CD4-positive, alpha-beta T cell treated with Interleukin-4 for 4 hours (primary cell): ENCODE measurements around the gene RNASEH2B.

Experiments
- DNase-seq: peaks from one replicate; pipeline ENCODE4 v3.0.0-alpha.2; 2020

Gene RNASEH2B

GRCh38 chr13:50942630-50943311 lies 33.2 kb downstream of the RNASEH2B start:
- peak; percentile 8 for DNase-seq

GRCh38 chr13:50945669-50946068 lies 36.1 kb downstream of the RNASEH2B start:
- DNase-seq = no peak

DNA sequence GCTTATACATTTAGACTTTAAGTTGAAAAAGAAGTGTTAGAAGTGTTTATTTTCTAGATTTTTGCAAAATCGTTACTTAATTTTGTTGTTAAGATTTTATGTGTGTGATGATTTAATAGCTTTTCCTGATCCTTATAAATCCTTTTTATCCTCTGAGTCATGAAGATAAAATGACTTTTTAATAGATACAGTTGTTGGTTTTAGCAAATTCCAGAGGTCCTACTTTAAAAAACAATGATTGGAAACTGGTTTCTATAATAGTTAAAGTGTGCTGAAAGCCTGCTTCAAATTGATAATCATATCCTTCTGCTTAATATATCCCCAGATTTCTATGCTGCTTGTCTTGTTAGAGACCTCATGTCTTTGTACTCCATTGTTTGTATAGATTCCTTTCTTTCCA lies 39.0 kb downstream of the RNASEH2B start:
- no peak for DNase-seq

DNA sequence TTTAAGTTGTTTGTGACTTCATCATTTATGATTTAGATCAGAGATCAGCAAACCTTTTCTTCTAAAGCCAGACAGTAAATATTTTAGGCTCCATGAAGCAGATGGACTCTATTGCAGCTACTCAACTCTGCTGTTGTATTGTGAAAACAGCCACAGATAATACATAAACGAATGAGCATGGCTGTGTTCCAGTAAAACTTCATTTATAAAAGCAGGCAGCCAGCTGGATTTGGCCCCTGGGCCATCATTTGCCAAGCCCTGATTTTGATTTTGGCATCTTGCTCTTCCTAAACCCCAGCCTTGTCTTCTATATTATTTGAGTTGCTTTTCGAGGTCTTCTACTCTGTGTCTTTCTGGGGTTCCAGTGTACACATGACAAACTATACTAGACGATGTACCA lies 41.3 kb downstream of the RNASEH2B start:
- no peak for DNase-seq

DNA sequence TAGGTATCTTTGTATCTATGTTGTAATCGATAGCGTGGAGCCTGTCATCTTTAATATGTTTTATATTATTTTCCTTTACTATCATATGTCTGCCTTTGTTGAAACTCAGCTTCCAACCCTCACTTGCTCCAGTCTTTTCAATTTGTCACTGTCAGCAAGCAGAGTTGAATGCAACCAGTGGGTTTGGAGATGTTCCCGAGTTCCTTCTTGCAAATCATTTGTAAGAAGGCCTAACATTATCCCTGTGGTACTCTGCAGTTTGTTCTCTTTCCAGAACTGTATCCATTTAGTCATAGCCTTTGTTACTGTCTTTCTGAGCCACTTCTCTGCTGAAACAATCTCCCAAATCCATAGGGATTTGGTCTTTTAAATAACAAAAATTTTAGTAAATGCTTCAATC lies 41.8 kb downstream of the RNASEH2B start:
- no peak for DNase-seq

GRCh38 chr13:50955241-50955640 lies 45.6 kb downstream of the RNASEH2B start:
- no peak for DNase-seq

DNA sequence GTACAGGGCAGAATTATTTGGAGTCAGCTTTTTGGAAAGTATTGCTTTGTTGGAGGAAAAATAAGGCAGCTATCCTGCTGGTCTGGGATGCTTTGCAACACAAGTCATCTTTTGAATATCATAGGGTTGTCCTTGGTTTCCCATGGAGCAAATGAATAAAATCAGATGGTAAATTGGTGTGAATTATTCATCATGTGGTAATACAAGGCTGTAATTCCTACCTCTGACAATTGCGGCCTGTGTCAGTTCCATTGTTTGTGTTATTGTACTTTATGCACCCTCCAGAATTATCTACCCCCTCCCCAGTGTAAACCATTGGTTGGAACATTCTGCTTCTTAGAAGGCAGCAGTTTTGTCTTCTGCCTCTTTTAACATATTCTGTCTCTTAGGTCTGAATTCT lies 46.2 kb downstream of the RNASEH2B start:
- no peak for DNase-seq

- peak; percentile 17 for DNase-seq
Observed at GRCh38 chr13:50957620-50958019, 48.0 kb downstream of the RNASEH2B start.

DNA sequence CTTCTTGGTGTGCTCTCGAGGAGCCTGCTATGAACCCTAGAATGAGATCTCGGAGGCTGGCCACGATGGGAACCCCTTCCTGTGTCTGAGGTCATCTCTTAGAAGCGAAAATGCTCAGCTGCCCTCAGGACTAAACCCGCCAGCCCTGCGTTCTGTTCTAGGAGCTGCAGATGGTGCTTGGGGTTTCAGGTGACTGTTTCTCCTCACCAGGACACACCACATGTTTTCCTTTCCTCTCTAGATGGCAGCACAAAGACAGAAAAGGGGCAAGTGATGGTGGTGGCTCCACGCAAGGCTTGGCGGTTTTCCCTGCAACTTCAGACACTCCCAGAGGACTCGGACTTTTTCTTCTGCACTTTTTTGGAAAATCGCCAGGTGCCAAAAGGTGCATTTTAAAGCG lies 60.1 kb downstream of the RNASEH2B start:
- DNase-seq = no peak

DNA sequence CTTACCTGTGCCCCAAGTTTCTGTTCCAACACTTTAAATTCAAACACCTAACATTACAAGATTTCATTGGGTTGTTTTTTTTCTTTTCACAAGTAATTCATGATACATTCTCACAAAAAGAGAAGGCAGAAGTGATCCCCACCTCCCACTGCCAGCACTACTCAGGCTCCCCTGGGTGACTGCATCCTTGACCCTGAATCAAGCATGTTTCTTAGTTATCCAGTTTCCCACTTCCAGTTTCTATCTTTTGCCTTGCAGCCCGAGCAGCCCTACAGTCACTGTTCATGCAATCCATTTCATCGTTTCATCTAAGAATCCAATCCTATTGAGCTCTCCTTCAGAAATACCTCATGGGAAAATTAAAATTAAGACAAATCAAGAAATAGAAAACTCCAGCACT lies 61.4 kb downstream of the RNASEH2B start:
- DNase-seq = no peak

GRCh38 chr13:50974268-50974667 lies 64.7 kb downstream of the RNASEH2B start:
- DNase-seq = no peak

- DNase-seq = no peak
Observed at GRCh38 chr13:50979187-50979586, 69.6 kb downstream of the RNASEH2B start.

DNA sequence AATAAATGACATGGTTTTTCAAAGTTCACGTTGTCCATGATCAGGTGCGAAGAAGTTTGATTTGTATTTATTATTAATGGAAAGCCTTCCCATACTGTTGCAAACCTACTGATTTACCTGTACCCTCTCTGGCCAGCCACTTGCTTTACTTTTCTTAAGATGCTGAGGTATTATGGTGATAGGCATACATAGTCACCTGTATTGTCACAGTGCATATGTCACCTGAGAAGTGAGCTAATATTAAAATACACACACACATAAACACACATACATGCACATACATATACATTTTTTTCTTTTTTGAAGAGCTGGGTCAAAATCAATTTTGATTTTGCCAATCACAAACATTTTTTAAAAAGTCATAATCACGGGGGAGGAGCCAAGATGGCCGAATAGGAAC lies 72.1 kb downstream of the RNASEH2B start:
- no peak for DNase-seq

GRCh38 chr13:50989476-50989875 lies 79.9 kb downstream of the RNASEH2B start:
- DNase-seq = no peak

GRCh38 chr13:50990065-50990817 lies 80.7 kb downstream of the RNASEH2B start:
- DNase-seq = no peak

- DNase-seq = no peak
Observed at GRCh38 chr13:50990818-50991506, 81.4 kb downstream of the RNASEH2B start.

- DNase-seq = peak; percentile 30
Observed at GRCh38 chr13:50991579-50992521, 82.3 kb downstream of the RNASEH2B start.

- DNase-seq = no peak
Observed at GRCh38 chr13:50993371-50993770, 83.8 kb downstream of the RNASEH2B start.

- no peak for DNase-seq
Observed at GRCh38 chr13:50993934-50994333, 84.3 kb downstream of the RNASEH2B start.

GRCh38 chr13:50994651-50995050 lies 85.1 kb downstream of the RNASEH2B start:
- no peak for DNase-seq

- DNase-seq = no peak
Observed at GRCh38 chr13:50995854-50996253, 86.3 kb downstream of the RNASEH2B start.

GRCh38 chr13:50998326-50998725 lies 88.7 kb downstream of the RNASEH2B start:
- no peak for DNase-seq

DNA sequence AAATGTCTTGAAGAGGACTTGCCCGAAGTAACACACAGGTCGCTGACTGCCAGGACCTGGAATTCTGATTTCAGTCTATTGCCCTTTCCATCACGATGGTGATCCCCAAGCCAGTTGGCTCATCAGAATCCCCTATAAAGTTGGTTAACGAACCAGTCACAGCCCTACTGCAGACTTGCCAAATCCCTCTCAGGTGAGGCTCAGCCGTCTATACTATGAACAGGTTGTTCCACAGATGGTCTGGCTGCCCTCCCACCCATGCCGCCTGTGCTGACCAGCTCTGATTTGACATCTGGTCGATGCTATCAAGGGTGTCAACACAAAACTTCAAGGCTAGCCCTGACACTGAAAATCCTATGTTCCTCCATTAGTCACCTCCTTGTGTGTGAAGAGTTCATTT lies 90.0 kb downstream of the RNASEH2B start:
- no peak for DNase-seq
